Common myeloid progenitor, CD34-positive (primary cell): ENCODE results near the gene TMEM51.
A peak's percentile ranks its signal among the peaks of the same experiment; 100 is the strongest.

ENCODE experiments used
- CTCF ChIA-PET: fragments of 350-600 bp; sonication (Branson Sonifier 250); formaldehyde crosslinking; loops from one replicate; lab custom pipeline; 2021; ENCODE audit warnings: antibody characterized with exemption; lab: Charles Lee
- POLR2A ChIA-PET: fragments of 350-600 bp; sonication (Branson Sonifier 250); formaldehyde crosslinking; loops from one replicate; lab custom pipeline; 2021; ENCODE audit warnings: antibody characterized with exemption; lab: Charles Lee
- DNase-seq, 3 donors: peaks; one replicate each; pipeline versions ENCODE4 v3.0.0 to v3.0.0-alpha.2; 2013
- H3K27ac ChIP-seq, 2 experiments: 1 replicate in 1 of 2; 2 replicates in 1 of 2; pipeline ENCODE4 v1.7.0; 2013; ENCODE audit warnings: inconsistent platforms in 2 of 2, low read length in 2 of 2, mild to moderate bottlenecking in 2 of 2, low read depth in 1 of 2, moderate library complexity in 1 of 2; ENCODE audit not compliant: severe bottlenecking in 2 of 2, insufficient read depth in 1 of 2, poor library complexity in 1 of 2
- H3K27me3 ChIP-seq, 5 experiments: replicated peaks in 2 of 5; 1 replicate in 3 of 5; 2 replicates in 2 of 5; pipeline versions ENCODE4 v1.6.1 to v1.7.0; 2013; ENCODE audit warnings: low read length in 4 of 5, mild to moderate bottlenecking in 2 of 5, moderate library complexity in 2 of 5, inconsistent platforms in 1 of 5; ENCODE audit not compliant: insufficient read depth in 5 of 5, control insufficient read depth in 4 of 5
- H3K36me3 ChIP-seq, 4 experiments: 1 replicate in 2 of 4; 2 replicates in 2 of 4; pipeline versions ENCODE4 v1.6.1 to v1.7.0; 2013; ENCODE audit warnings: low read length in 3 of 4, control low read depth in 1 of 4, mild to moderate bottlenecking in 1 of 4; ENCODE audit not compliant: control insufficient read depth in 4 of 4, insufficient read depth in 4 of 4
- H3K4me1 ChIP-seq, 4 experiments: 1 replicate in 3 of 4; 2 replicates in 1 of 4; pipeline versions ENCODE4 v1.6.1 to v1.7.1; 2013; ENCODE audit warnings: low read length in 3 of 4, mild to moderate bottlenecking in 3 of 4, control low read depth in 1 of 4, inconsistent platforms in 1 of 4, moderate library complexity in 1 of 4; ENCODE audit not compliant: control insufficient read depth in 4 of 4, insufficient read depth in 4 of 4; ENCODE audit errors: control extremely low read depth in 1 of 4
- H3K4me3 ChIP-seq, 7 experiments: 1 replicate in 4 of 7; 2 replicates in 3 of 7; pipeline versions ENCODE4 v1.5.1 to v1.7.0; 2013; ENCODE audit warnings: mild to moderate bottlenecking in 7 of 7, low read length in 6 of 7, moderate library complexity in 6 of 7, inconsistent platforms in 2 of 7, low read depth in 2 of 7, control low read depth in 1 of 7; ENCODE audit not compliant: insufficient read depth in 4 of 7, control insufficient read depth in 1 of 7; ENCODE audit errors: extremely low read depth in 1 of 7
- H3K9me3 ChIP-seq, 5 experiments: 1 replicate in 4 of 5; 2 replicates in 1 of 5; pipeline versions ENCODE4 v1.6.1 to v1.7.1; 2013; ENCODE audit warnings: low read length in 4 of 5, mild to moderate bottlenecking in 2 of 5, inconsistent platforms in 1 of 5, low read depth in 1 of 5, moderate library complexity in 1 of 5; ENCODE audit not compliant: control insufficient read depth in 4 of 5, insufficient read depth in 2 of 5; ENCODE audit errors: control extremely low read depth in 1 of 5
- WGBS: methylation state at CpG from one replicate; pipeline ENCODE4 v1.1.5; 2013; ENCODE audit not compliant: insufficient coverage; 5-methylcytosine and 5-hydroxymethylcytosine counted together

Gene TMEM51

DNA sequence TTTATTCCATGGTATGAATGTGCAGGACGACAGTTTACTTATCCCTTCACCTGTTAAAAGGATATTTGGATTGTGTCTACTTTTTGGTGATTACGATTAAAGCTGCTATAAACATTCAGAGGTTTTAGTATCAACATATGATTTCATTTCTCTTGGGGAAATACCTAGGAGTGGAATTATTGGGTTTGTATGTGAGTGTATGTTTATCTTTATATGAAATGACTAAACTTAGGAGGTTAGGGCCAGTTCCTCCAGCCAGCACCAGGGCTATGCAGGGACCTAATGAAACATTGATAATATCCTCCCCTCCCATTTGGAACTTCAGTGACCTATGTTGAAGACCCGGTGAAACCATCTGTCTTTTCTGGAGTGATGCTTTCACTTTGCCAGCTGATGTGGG, 13.8 kb downstream of the TMEM51 start:
- POLR2A ChIA-PET = interaction anchor here (0.6 kb wide), 1 partner anchor 87 kb away, joined by 3 read pairs; no protein-coding TSS in a partner anchor
- Histone ChIP-seq H3K27ac (no peak overlapping the region), H3K27me3 (no peaks in the 10 kb centered on the region), H3K36me3 (no peaks in the 10 kb centered on the region), H3K4me1 (peaks cover 0 to 48% (median 7%) of the 10 kb centered on the region in 4 experiments), H3K4me3 (no peak overlapping the region), H3K9me3 (no peaks in the 10 kb centered on the region)
- CTCF ChIA-PET = interaction anchor here (1.1 kb wide), 1 partner anchor 21 kb away, joined by 3 read pairs; no protein-coding TSS in a partner anchor
- no peak for DNase-seq
- 100% methylated on average over 1 of the region's 3 CpGs for WGBS

DNA sequence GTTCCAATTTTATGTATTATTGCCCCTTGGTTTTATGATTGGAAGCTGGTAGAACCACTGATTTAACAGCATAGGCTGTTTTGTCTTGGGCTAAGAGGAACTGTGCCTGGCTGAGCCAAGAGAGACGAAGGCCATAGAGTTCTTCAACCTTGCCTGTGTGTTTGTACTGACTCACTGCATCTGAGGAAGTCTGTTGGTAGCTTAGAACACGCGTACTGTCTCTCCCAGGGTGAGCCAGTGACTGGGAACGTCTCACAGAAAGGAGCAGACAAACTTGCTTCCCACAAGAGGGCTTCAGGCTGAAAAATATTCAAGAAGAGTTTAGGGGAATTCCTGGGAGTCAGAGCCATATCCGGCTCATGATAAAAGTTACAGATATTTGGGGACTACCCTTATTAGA, 14.9 kb downstream of the TMEM51 start:
- Histone ChIP-seq H3K9me3 (no peaks in the 10 kb centered on the region), H3K4me1 (peaks cover 0 to 40% (median 2%) of the 10 kb centered on the region in 4 experiments), H3K27me3 (no peaks in the 10 kb centered on the region), H3K27ac (no peak overlapping the region), H3K36me3 (no peaks in the 10 kb centered on the region), H3K4me3 (no peak overlapping the region)
- peak; percentile 40 to 67 (median 63) for DNase-seq
- ChIA-PET POLR2A (interaction anchor here (1.0 kb wide), 1 partner anchor 14 kb away, joined by 3 read pairs; no protein-coding TSS in a partner anchor), CTCF (interaction anchor here (0.6 to 1.5 kb wide), 3 partner anchors 16 to 119 kb away, joined by 3 to 4 read pairs (median 4); no protein-coding TSS in a partner anchor)
- WGBS = 31% methylated on average over 5 of the region's 5 CpGs

- no peaks in the 10 kb centered on the region for H3K9me3 ChIP-seq
- H3K27me3 ChIP-seq = no peaks in the 10 kb centered on the region
- ChIA-PET CTCF (interaction anchor here (0.6 to 1.3 kb wide), 3 partner anchors 41 to 103 kb away, joined by 3 to 4 read pairs (median 3); no protein-coding TSS in a partner anchor), POLR2A (no interaction called here)
- H3K4me1 ChIP-seq = peaks cover 0 to 40% (median 2%) of the 10 kb centered on the region in 4 experiments
- H3K27ac ChIP-seq = no peak overlapping the region
- WGBS = 93% methylated on average over 6 of the region's 7 CpGs
- DNase-seq = no peak
- no peaks in the 10 kb centered on the region for H3K36me3 ChIP-seq
- H3K4me3 ChIP-seq = no peak overlapping the region
Observed at GRCh38 chr1:15170071-15170470, 16.5 kb downstream of the TMEM51 start.

GRCh38 chr1:15171271-15171908, 17.8 kb downstream of the TMEM51 start:
- no peak overlapping the region for H3K27ac ChIP-seq
- no peaks in the 10 kb centered on the region for H3K9me3 ChIP-seq
- ChIA-PET CTCF (interaction anchor here (1.0 to 1.7 kb wide), 3 partner anchors 18 to 43 kb away, joined by 3 to 6 read pairs (median 4); partner anchors contain the start of gene TMEM51), POLR2A (interaction anchor here (0.6 kb wide), 1 partner anchor 16 kb away, joined by 3 read pairs; no protein-coding TSS in a partner anchor)
- 88% methylated on average over 11 of the region's 15 CpGs for WGBS
- DNase-seq = no peak
- H3K4me1 ChIP-seq = peaks cover 0 to 34% (median 2%) of the 10 kb centered on the region in 4 experiments
- no peaks in the 10 kb centered on the region for H3K36me3 ChIP-seq
- no peaks in the 10 kb centered on the region for H3K27me3 ChIP-seq
- H3K4me3 ChIP-seq = no peak overlapping the region

DNA sequence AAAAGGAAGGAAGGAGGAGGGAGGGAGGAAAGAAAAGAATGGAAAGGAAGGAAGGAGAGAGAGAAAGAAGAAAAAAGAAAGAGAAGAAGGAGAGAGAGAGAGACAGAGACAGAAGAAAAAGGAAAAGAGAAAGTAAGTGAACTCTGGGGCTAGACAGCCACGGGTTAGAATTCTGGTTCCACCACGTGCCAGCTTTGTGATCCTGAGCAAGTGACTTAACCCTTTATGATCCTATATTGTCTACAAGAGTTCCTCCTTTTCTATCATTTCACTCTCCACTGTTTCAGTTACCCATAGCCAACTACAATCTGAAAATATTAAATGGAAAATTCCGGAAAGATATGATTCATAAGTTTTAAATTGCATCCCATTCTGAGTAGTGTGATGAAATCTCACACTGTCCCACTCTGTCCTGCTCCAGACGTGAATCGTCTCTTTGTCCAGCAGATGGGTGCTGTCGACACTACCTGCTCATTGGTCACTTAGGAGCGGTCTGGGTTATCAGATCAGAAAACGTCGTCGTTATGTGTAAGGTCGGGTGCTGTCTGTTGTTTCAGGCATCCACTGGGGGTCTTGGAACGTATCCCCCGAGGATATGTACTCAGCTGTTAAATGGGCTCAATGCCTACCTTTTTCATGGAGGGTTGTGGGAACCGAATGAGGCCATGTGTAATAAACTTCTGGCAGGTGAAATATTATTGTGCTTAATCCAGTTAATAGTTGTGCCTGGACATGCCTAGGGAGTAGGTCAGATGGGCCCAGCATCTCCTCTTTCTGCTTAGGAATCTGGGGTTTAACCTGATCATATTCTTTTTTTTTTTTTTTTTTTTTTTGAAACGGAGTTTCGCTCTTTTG, 19.1 kb downstream of the TMEM51 start:
- no peaks in the 10 kb centered on the region for H3K36me3 ChIP-seq
- peak in 1 of 3 donors; percentile 47 for DNase-seq
- CTCF ChIA-PET = interaction anchor here (1.7 kb wide), 1 partner anchor 20 kb away, joined by 6 read pairs; the partner anchor contains the start of gene TMEM51
- no peak overlapping the region for H3K27ac ChIP-seq
- WGBS = 89% methylated on average over 11 of the region's 16 CpGs
- H3K27me3 ChIP-seq = no peaks in the 10 kb centered on the region
- no peaks in the 10 kb centered on the region for H3K9me3 ChIP-seq
- no peak overlapping the region for H3K4me3 ChIP-seq
- POLR2A ChIA-PET = no interaction called here
- H3K4me1 ChIP-seq = peaks cover 0 to 38% (median 9%) of the 10 kb centered on the region in 4 experiments

DNA sequence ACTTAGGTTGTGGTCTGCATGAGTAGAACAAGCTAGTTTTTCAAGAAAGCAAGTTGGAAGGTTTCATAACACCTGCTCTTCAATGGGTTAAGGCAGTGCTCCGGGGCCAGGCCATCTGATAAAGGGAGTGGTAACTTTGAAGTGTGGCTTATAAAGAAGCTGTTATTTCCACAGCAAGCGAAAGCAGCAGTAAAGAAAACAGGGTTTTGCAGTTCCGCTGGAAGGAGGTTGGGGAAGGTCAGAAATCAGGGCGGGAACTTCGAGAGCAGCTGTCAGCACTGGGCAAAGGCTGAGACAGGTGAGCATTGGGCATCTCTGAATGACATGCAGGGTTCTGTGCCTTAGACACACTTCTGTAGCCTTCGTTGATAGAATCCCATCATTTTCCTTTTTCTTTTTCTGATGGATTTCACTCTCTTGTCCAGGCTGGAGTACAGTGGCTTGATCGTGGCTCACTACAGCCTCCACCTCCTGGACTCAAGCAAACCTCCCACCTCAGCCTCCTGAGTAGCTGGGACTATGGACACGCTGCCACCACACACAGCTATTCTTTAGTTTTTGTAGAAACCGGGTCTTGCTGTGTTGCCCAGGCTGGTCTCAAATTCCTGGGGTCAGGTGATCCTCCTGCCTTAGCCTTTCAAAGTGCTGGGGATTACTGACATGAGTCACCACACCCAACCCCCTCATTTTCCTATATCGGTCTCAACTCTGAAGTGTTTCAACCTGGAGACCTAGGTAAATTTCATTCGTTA, 20.5 kb downstream of the TMEM51 start:
- no peak overlapping the region for H3K27ac ChIP-seq
- peaks cover 0 to 33% (median 13%) of the 10 kb centered on the region in 4 experiments for H3K4me1 ChIP-seq
- CTCF ChIA-PET = interaction anchor here (1.1 kb wide), 1 partner anchor 48 kb away, joined by 3 read pairs; no protein-coding TSS in a partner anchor
- DNase-seq = no peak
- POLR2A ChIA-PET = no interaction called here
- no peak overlapping the region for H3K4me3 ChIP-seq
- no peaks in the 10 kb centered on the region for H3K36me3 ChIP-seq
- H3K27me3 ChIP-seq = no peaks in the 10 kb centered on the region
- 97% methylated on average over 10 of the region's 11 CpGs for WGBS
- H3K9me3 ChIP-seq = no peaks in the 10 kb centered on the region
